Duodenal mucosa (tissue), 2 donors: ENCODE measurements around the gene RBFOX1.

Source experiments
- H3K27ac ChIP-seq: one replicate; pipeline ENCODE4 v1.7.0; 2013; ENCODE audit warnings: low read depth, low read length
- H3K27me3 ChIP-seq, 2 donors: one replicate each; pipeline ENCODE4 v1.7.0; 2013; ENCODE audit warnings: low read length in 2 of 2, control low read depth in 1 of 2; ENCODE audit not compliant: insufficient read depth in 2 of 2, control insufficient read depth in 1 of 2
- H3K36me3 ChIP-seq, 2 donors: one replicate each; pipeline ENCODE4 v1.7.0; 2013; ENCODE audit warnings: low read length in 2 of 2, control low read depth in 1 of 2; ENCODE audit not compliant: insufficient read depth in 2 of 2, control insufficient read depth in 1 of 2
- H3K4me1 ChIP-seq, 2 donors: one replicate each; pipeline ENCODE4 v1.7.0; 2013; ENCODE audit warnings: low read length in 2 of 2, control low read depth in 1 of 2; ENCODE audit not compliant: insufficient read depth in 2 of 2, control insufficient read depth in 1 of 2
- H3K4me3 ChIP-seq, 2 donors: one replicate each; pipeline ENCODE4 v1.7.0; 2013; ENCODE audit warnings: low read length in 2 of 2, low read depth in 1 of 2
- H3K9ac ChIP-seq, 2 donors: one replicate each; pipeline ENCODE4 v1.7.0; 2013; ENCODE audit warnings: low read length in 2 of 2, low read depth in 1 of 2
- H3K9me3 ChIP-seq, 2 donors: one replicate each; pipeline ENCODE4 v1.7.0; 2013; ENCODE audit warnings: low read length in 2 of 2, control low read depth in 1 of 2; ENCODE audit not compliant: control insufficient read depth in 1 of 2

The RBFOX1 gene

DNA sequence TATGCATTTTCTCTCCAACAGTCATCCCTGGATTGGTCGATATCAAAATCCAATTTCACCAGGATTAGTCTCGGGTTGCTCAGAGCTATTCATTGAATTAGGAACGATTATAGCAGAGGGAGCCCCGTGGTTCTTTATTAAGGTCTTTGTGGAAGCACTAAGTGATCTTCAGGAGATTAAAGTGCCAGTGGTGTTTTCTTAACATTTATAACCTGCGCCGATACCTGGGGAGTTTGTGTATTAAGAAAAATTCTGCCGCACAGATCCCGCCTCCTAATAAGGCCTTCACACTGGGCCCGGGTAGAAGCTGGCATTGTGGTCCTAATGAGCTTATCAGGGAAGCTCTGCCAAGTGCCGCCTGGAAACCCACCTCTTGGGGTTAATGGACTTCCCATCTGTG lies 238.7 kb downstream of the RBFOX1 start:
- Histone ChIP-seq H3K27me3 (no peaks in the 10 kb centered on the region), H3K9me3 (no peaks in the 10 kb centered on the region), H3K4me1 (no peaks in the 10 kb centered on the region), H3K4me3 (no peak overlapping the region), H3K27ac (no peak overlapping the region), H3K9ac (no peak overlapping the region), H3K36me3 (no peaks in the 10 kb centered on the region)

DNA sequence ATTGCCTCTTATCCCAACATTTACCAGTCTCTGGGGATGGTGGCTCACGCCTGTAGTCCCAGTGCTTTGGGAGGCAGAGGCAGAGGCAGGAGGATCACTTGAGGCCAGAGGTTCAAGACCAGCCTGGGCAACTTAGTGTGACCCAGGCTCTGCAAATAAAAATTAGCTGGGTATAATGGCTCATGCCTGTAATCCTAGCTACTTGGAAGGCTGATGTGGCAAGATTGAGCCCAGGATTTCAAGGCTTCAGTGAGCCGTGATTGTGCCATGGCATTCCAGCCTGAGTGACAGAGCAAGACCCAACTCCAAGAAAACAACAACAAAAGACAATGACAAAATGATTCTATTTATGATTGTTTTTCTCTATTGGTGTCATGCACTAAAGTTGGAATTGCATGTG lies 244.9 kb downstream of the RBFOX1 start:
- H3K4me3 ChIP-seq, result no peak overlapping the region
- H3K27ac ChIP-seq, result no peak overlapping the region
- no peaks in the 10 kb centered on the region for H3K9me3 ChIP-seq
- H3K36me3 ChIP-seq, result no peaks in the 10 kb centered on the region
- H3K4me1 ChIP-seq, result no peaks in the 10 kb centered on the region
- no peak overlapping the region for H3K9ac ChIP-seq
- H3K27me3 ChIP-seq, result no peaks in the 10 kb centered on the region

DNA sequence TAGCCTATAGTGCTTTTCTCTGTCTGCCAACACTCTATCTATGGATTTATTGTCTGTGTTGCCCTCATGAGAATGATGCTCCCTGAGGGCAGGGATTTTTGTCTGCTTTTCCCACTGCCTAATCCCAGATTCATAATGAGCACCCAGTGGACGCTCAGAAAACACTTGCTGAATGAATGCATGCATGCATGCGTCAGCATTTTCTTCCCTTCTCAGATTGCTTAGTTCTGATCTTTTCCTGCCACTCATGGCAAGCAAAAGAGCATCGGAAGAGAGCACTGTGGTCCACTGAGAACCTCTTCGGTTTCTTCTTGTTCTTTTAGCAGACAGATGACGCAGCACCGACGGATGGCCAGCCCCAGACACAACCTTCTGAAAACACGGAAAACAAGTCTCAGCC lies 246.8 kb downstream of the RBFOX1 start:
- Histone ChIP-seq H3K4me1 (no peaks in the 10 kb centered on the region), H3K27ac (no peak overlapping the region), H3K9me3 (no peaks in the 10 kb centered on the region), H3K9ac (no peak overlapping the region), H3K4me3 (no peak overlapping the region), H3K36me3 (no peaks in the 10 kb centered on the region), H3K27me3 (no peaks in the 10 kb centered on the region)

GRCh38 chr16:7581175-7581574 lies 248.5 kb downstream of the RBFOX1 start:
- Histone ChIP-seq H3K27ac (no peak overlapping the region), H3K36me3 (no peaks in the 10 kb centered on the region), H3K27me3 (no peaks in the 10 kb centered on the region), H3K9ac (no peak overlapping the region), H3K9me3 (no peaks in the 10 kb centered on the region), H3K4me1 (no peaks in the 10 kb centered on the region), H3K4me3 (no peak overlapping the region)

GRCh38 chr16:7583396-7583795 lies 250.8 kb downstream of the RBFOX1 start:
- Histone ChIP-seq H3K4me3 (no peak overlapping the region), H3K9ac (no peak overlapping the region), H3K27ac (no peak overlapping the region), H3K36me3 (no peaks in the 10 kb centered on the region), H3K27me3 (no peaks in the 10 kb centered on the region), H3K4me1 (no peaks in the 10 kb centered on the region), H3K9me3 (no peaks in the 10 kb centered on the region)

GRCh38 chr16:7584561-7584960 lies 251.9 kb downstream of the RBFOX1 start:
- H3K9me3 ChIP-seq, result no peaks in the 10 kb centered on the region
- no peak overlapping the region for H3K9ac ChIP-seq
- H3K36me3 ChIP-seq, result no peaks in the 10 kb centered on the region
- no peaks in the 10 kb centered on the region for H3K27me3 ChIP-seq
- H3K27ac ChIP-seq, result no peak overlapping the region
- H3K4me1 ChIP-seq, result no peaks in the 10 kb centered on the region
- H3K4me3 ChIP-seq, result no peak overlapping the region

DNA sequence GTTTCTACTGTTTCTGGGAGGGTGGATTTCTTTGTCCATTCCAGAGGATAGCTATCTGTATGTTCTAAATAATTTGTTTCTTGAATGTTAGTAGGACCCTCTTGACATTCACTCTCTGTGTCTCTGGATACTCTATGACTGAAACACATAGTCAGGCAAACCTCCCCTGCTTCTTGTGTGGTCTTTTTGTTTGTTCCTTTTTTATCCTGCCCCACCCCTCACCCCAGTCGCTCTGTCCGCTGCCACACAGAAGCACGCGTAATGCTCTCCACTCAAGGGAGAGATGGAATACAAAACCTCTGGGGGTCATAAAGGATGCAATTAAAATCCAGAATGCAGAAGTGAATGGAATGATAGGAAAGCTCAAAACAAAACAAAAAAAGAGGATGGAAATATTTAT lies 253.1 kb downstream of the RBFOX1 start:
- H3K4me3 ChIP-seq, result no peak overlapping the region
- no peaks in the 10 kb centered on the region for H3K27me3 ChIP-seq
- H3K4me1 ChIP-seq, result no peaks in the 10 kb centered on the region
- H3K36me3 ChIP-seq, result no peaks in the 10 kb centered on the region
- H3K9ac ChIP-seq, result no peak overlapping the region
- no peak overlapping the region for H3K27ac ChIP-seq
- no peaks in the 10 kb centered on the region for H3K9me3 ChIP-seq

GRCh38 chr16:7590934-7591333 lies 258.3 kb downstream of the RBFOX1 start:
- no peak overlapping the region for H3K9ac ChIP-seq
- no peak overlapping the region for H3K4me3 ChIP-seq
- H3K27ac ChIP-seq, result no peak overlapping the region
- no peaks in the 10 kb centered on the region for H3K27me3 ChIP-seq
- H3K9me3 ChIP-seq, result no peaks in the 10 kb centered on the region
- no peaks in the 10 kb centered on the region for H3K36me3 ChIP-seq
- H3K4me1 ChIP-seq, result no peaks in the 10 kb centered on the region

DNA sequence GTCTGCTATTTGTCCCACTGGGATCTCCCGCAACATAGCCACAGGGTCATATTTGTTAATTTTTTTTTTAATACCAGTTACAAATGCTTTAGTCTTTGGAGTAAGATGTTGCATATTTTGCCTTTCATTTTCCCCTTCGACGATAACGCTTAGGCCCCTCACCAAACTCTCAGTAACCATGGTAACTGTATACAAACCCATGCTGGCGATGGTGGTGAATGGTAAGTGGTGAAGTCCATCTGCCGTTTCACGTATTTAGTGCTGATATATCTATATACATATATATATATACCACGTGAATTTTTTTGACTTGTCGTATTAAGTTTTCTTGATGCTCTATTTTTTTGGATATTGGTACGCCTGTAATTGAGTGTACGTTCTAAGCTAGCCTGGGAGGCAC lies 263.7 kb downstream of the RBFOX1 start:
- Histone ChIP-seq H3K27ac (no peak overlapping the region), H3K4me1 (no peaks in the 10 kb centered on the region), H3K9ac (no peak overlapping the region), H3K4me3 (no peak overlapping the region), H3K27me3 (no peaks in the 10 kb centered on the region), H3K36me3 (no peaks in the 10 kb centered on the region), H3K9me3 (no peaks in the 10 kb centered on the region)

GRCh38 chr16:7597677-7598076 lies 265.0 kb downstream of the RBFOX1 start:
- H3K36me3 ChIP-seq, result no peaks in the 10 kb centered on the region
- no peak overlapping the region for H3K27ac ChIP-seq
- no peaks in the 10 kb centered on the region for H3K27me3 ChIP-seq
- no peaks in the 10 kb centered on the region for H3K4me1 ChIP-seq
- H3K9me3 ChIP-seq, result no peaks in the 10 kb centered on the region
- H3K9ac ChIP-seq, result no peak overlapping the region
- H3K4me3 ChIP-seq, result no peak overlapping the region

- H3K27me3 ChIP-seq, result no peaks in the 10 kb centered on the region
- H3K36me3 ChIP-seq, result no peaks in the 10 kb centered on the region
- H3K4me3 ChIP-seq, result no peak overlapping the region
- no peaks in the 10 kb centered on the region for H3K4me1 ChIP-seq
- H3K9ac ChIP-seq, result no peak overlapping the region
- H3K27ac ChIP-seq, result no peak overlapping the region
- H3K9me3 ChIP-seq, result no peaks in the 10 kb centered on the region
These were observed 268.5 kb downstream of the RBFOX1 start for GRCh38 chr16:7601100-7601499.
